H1 (cell line): ENCODE measurements around the gene DPYD. TPM values are rescaled to one million over a fixed set of nuclear protein-coding genes. Genes with fewer than 3 reads are reported as not detected.

Experiments
- CTCF ChIA-PET: fragments of 300-600 bp; sonication (Branson Sonifier 250); formaldehyde crosslinking; loops from one replicate; lab custom pipeline; 2021; ENCODE audit not compliant: partially characterized antibody; lab: Charles Lee
- POLR2A ChIA-PET: fragments of 300-600 bp; sonication (Branson Sonifier 250); formaldehyde crosslinking; loops from one replicate; lab custom pipeline; 2021; ENCODE audit warnings: inconsistent platforms; ENCODE audit not compliant: partially characterized antibody; lab: Charles Lee
- DNase-seq, 2 experiments: peaks; one replicate each; pipeline versions ENCODE4 v3.0.0 to v3.0.0-alpha.2; 2010 to 2022; ENCODE audit warnings: low spot score in 2 of 2, low read depth in 1 of 2, mixed read lengths in 1 of 2
- FAIRE-seq: peaks from 2 replicates; lab custom pipeline; 2011; peaks lifted over from hg19 to GRCh38; lab: Jason Lieb, UNC
- H2AFZ ChIP-seq: 2 replicates; pipeline ENCODE4 v1.8.1; 2012; ENCODE audit warnings: low read length, inconsistent platforms
- H2AK5ac ChIP-seq: 2 replicates; pipeline ENCODE4 v1.6.1; 2013; ENCODE audit warnings: low read depth, low read length
- H2BK120ac ChIP-seq: replicated peaks from 2 replicates; pipeline ENCODE3; 2013; ENCODE audit warnings: low read depth, low read length, inconsistent platforms
- H2BK12ac ChIP-seq: 2 replicates; pipeline ENCODE4 v1.6.1; 2013; ENCODE audit warnings: low read depth, low read length
- H2BK15ac ChIP-seq: 2 replicates; pipeline ENCODE4 v1.6.1; 2013; ENCODE audit warnings: low read length
- H2BK20ac ChIP-seq: 2 replicates; pipeline ENCODE4 v1.6.1; 2013; ENCODE audit warnings: low read length
- H2BK5ac ChIP-seq: 2 replicates; pipeline ENCODE4 v1.6.1; 2013; ENCODE audit warnings: low read depth, low read length
- H3K14ac ChIP-seq: 2 replicates; pipeline ENCODE4 v1.6.1; 2013; ENCODE audit warnings: inconsistent platforms; ENCODE audit not compliant: insufficient read length
- H3K18ac ChIP-seq: 2 replicates; pipeline ENCODE4 v1.6.1; 2013; ENCODE audit warnings: low read length; ENCODE audit errors: extremely low read depth
- H3K23ac ChIP-seq: 2 replicates; pipeline ENCODE4 v1.6.1; 2013; ENCODE audit warnings: inconsistent platforms; ENCODE audit not compliant: insufficient read length
- H3K23me2 ChIP-seq: 2 replicates; pipeline ENCODE4 v1.6.1; 2013; ENCODE audit warnings: low read depth, low read length
- H3K27ac ChIP-seq: 2 replicates; pipeline ENCODE4 v1.6.1; 2011; ENCODE audit warnings: low read depth, low read length, inconsistent platforms
- H3K27me3 ChIP-seq, 4 experiments: replicated peaks in 1 of 4; 1 replicate in 1 of 4; 2 replicates in 3 of 4; pipeline versions ENCODE4 v1.6.1 to v1.8.1; 2011 to 2013; ENCODE audit warnings: low read length in 3 of 4, mild to moderate bottlenecking in 3 of 4, inconsistent platforms in 2 of 4, mixed read lengths in 2 of 4, moderate library complexity in 1 of 4; ENCODE audit not compliant: control insufficient read depth in 3 of 4, insufficient read depth in 3 of 4; ENCODE audit errors: extremely low read depth in 1 of 4
- H3K36me3 ChIP-seq, 4 experiments: 2 replicates each; pipeline versions ENCODE4 v1.6.1 to v1.8.1; 2011 to 2013; ENCODE audit warnings: mild to moderate bottlenecking in 4 of 4, low read length in 3 of 4, moderate library complexity in 2 of 4, control low read depth in 1 of 4, inconsistent platforms in 1 of 4; ENCODE audit not compliant: insufficient read depth in 4 of 4, control insufficient read depth in 2 of 4
- H3K4ac ChIP-seq: replicated peaks from 2 replicates; pipeline ENCODE3; 2013; ENCODE audit warnings: low read length, low read depth, mixed read lengths, inconsistent platforms; ENCODE audit not compliant: insufficient read length
- H3K4me1 ChIP-seq, 4 experiments: replicated peaks in 1 of 4; 1 replicate in 1 of 4; 2 replicates in 3 of 4; pipeline versions ENCODE4 v1.6.1 to v1.8.1; 2011 to 2013; ENCODE audit warnings: low read length in 3 of 4, inconsistent platforms in 2 of 4, mixed read lengths in 1 of 4; ENCODE audit not compliant: insufficient read depth in 4 of 4, control insufficient read depth in 3 of 4
- H3K4me2 ChIP-seq, 2 experiments: 2 replicates each; pipeline versions ENCODE4 v1.6.1 to v1.8.1; 2011 to 2013; ENCODE audit warnings: low read depth in 2 of 2, low read length in 2 of 2, control low read depth in 1 of 2, inconsistent platforms in 1 of 2, mild to moderate bottlenecking in 1 of 2; ENCODE audit not compliant: insufficient read depth in 1 of 2
- H3K4me3 ChIP-seq, 4 experiments: fragments of 200-600, 300-600 bp in 1 of 4; sonication (generic), shearing (Covaris generic), sonication (Bioruptor Twin) in 1 of 4; 2 replicates each; pipeline versions ENCODE4 v1.5.1 to v1.8.1; 2011 to 2016; ENCODE audit warnings: low read length in 4 of 4, low read depth in 3 of 4, control low read depth in 2 of 4, inconsistent platforms in 2 of 4, mild to moderate bottlenecking in 2 of 4, mixed read lengths in 1 of 4, moderate library complexity in 1 of 4; ENCODE audit not compliant: insufficient read depth in 2 of 4; ENCODE audit errors: extremely low read depth in 1 of 4
- H3K56ac ChIP-seq: replicated peaks from 2 replicates; pipeline ENCODE3; 2013; ENCODE audit warnings: low read depth, mild to moderate bottlenecking, mixed read lengths, low read length, inconsistent platforms; ENCODE audit not compliant: insufficient read length
- H3K79me1 ChIP-seq: 2 replicates; pipeline ENCODE4 v1.6.1; 2013; ENCODE audit warnings: low read depth, low read length, control low read depth
- H3K79me2 ChIP-seq, 2 experiments: 2 replicates each; pipeline versions ENCODE4 v1.6.1 to v1.8.1; 2012 to 2013; ENCODE audit warnings: low read length in 2 of 2, mild to moderate bottlenecking in 2 of 2, inconsistent platforms in 1 of 2; ENCODE audit not compliant: insufficient read depth in 2 of 2, control insufficient read depth in 1 of 2
- H3K9ac ChIP-seq, 4 experiments: replicated peaks in 1 of 4; 1 replicate in 1 of 4; 2 replicates in 3 of 4; pipeline versions ENCODE4 v1.6.1 to v1.8.1; 2011 to 2013; ENCODE audit warnings: low read depth in 3 of 4, low read length in 3 of 4, control low read depth in 2 of 4, mild to moderate bottlenecking in 2 of 4, moderate library complexity in 2 of 4, inconsistent platforms in 1 of 4; ENCODE audit errors: extremely low read depth in 1 of 4
- H3K9me3 ChIP-seq, 2 experiments: 2 replicates each; pipeline versions ENCODE4 v1.6.1 to v1.8.1; 2012 to 2013; ENCODE audit warnings: mild to moderate bottlenecking in 2 of 2, moderate library complexity in 2 of 2, control low read depth in 1 of 2, inconsistent platforms in 1 of 2, low read depth in 1 of 2, low read length in 1 of 2, mixed read lengths in 1 of 2; ENCODE audit not compliant: insufficient read depth in 2 of 2
- H4K20me1 ChIP-seq, 2 experiments: replicated peaks in 1 of 2; 2 replicates each; pipeline versions ENCODE3 to v1.8.1; 2011 to 2013; ENCODE audit warnings: inconsistent platforms in 2 of 2, low read length in 2 of 2, mild to moderate bottlenecking in 1 of 2; ENCODE audit not compliant: insufficient read depth in 2 of 2, control insufficient read depth in 1 of 2
- H4K5ac ChIP-seq: 2 replicates; pipeline ENCODE4 v1.6.1; 2013; ENCODE audit warnings: low read length, low read depth, mixed read lengths, inconsistent platforms; ENCODE audit not compliant: insufficient read length
- H4K8ac ChIP-seq: 2 replicates; pipeline ENCODE4 v1.8.0; 2013; ENCODE audit warnings: mild to moderate bottlenecking, moderate library complexity, low read length, inconsistent platforms; ENCODE audit not compliant: insufficient read depth; ENCODE audit errors: extremely low read depth
- H4K91ac ChIP-seq: replicated peaks from 2 replicates; pipeline ENCODE3; 2013; ENCODE audit warnings: low read length, mixed read lengths, inconsistent platforms; ENCODE audit not compliant: insufficient read length
- CBX8 ChIP-seq: fragments of 300-800, 300-1000 bp; sonication (generic); IDR thresholded peaks from 2 replicates; pipeline ENCODE4 v1.7.1; 2016; ENCODE audit warnings: low read depth, low read length, borderline replicate concordance
- CREB1 ChIP-seq: IDR thresholded peaks from 2 replicates; pipeline ENCODE4 v1.6.1; 2012; ENCODE audit warnings: inconsistent platforms
- EZH2 ChIP-seq: fragments of 200-600 bp; sonication (generic); IDR thresholded peaks from 2 replicates; pipeline ENCODE4 v1.7.1; 2012; ENCODE audit warnings: low read depth, mild to moderate bottlenecking, moderate library complexity, low read length, inconsistent platforms; ENCODE audit not compliant: severe bottlenecking
- FOSL1 ChIP-seq: IDR thresholded peaks from 2 replicates; pipeline ENCODE4 v1.6.1; 2011; ENCODE audit warnings: mild to moderate bottlenecking, low read depth, low read length, moderate library complexity; ENCODE audit not compliant: insufficient read depth
- GTF2F1 ChIP-seq: IDR thresholded peaks from 2 replicates; pipeline ENCODE4 v1.6.1; 2012; ENCODE audit warnings: low read depth, low read length, improper control_type of control experiment, borderline replicate concordance
- JUND ChIP-seq: IDR thresholded peaks from 2 replicates; pipeline ENCODE4 v1.6.1; 2011; ENCODE audit warnings: mild to moderate bottlenecking, improper control_type of control experiment, low read length
- SIN3A ChIP-seq, 2 experiments: IDR thresholded peaks in 1 of 2; conservative IDR thresholded peaks in 1 of 2; 2 replicates each; pipeline ENCODE4 v1.6.1; 2011 to 2012; ENCODE audit warnings: low read length in 2 of 2, improper control_type of control experiment in 1 of 2, low read depth in 1 of 2, mild to moderate bottlenecking in 1 of 2
- SUZ12 ChIP-seq: fragments of 200-600 bp; sonication (generic); IDR thresholded peaks from 2 replicates; pipeline ENCODE4 v1.6.1; 2012; ENCODE audit warnings: mild to moderate bottlenecking, inconsistent platforms, low read length, moderate library complexity, mixed read lengths
- TAF7 ChIP-seq: optimal IDR thresholded peaks from 2 replicates; pipeline ENCODE3; 2011; ENCODE audit warnings: low read depth, mild to moderate bottlenecking, inconsistent platforms, low read length, moderate library complexity, borderline replicate concordance
- ZNF274 ChIP-seq: IDR thresholded peaks from 2 replicates; pipeline ENCODE4 v1.7.0; 2012; ENCODE audit warnings: low read length, borderline replicate concordance; ENCODE audit errors: extremely low read depth
- polyA plus RNA-seq, 7 experiments: library from polyadenylated mRNA; depleted of rRNA in 3 of 7; stranded (reverse) in 5 of 7; unstranded in 2 of 7; fragments of >200 nt in 5 of 7; fragments of 200-250 nt in 2 of 7; gene quantifications; 1 replicate in 5 of 7; 2 replicates in 1 of 7; 4 replicates in 1 of 7; pipeline versions ENCODE4 v1.2.1 to v1.2.3, GENCODE V29; 2011 to 2013; ENCODE audit warnings: missing spikeins in 2 of 7, mixed read lengths in 2 of 7
- total RNA-seq: library from RNA; stranded (reverse); fragmentation: NEBNext Ultra II Directional; extraction: Animal tissue kit (Norgen Biotek cat#: 25700); gene quantifications from 2 replicates; pipeline ENCODE4 v1.2.1, GENCODE V29; 2021
- TF ChIP-seq, protein P1 (sequence below): IDR thresholded peaks from 2 replicates; pipeline ENCODE4 v1.6.1; 2012; ENCODE audit warnings: inconsistent platforms

Gene DPYD
- total and polyA plus RNA-seq, 2 of the 8 experiments (the other 6 are each of a cell fraction or from before 2014, with no cell fraction given) = 0.29 to 0.73 TPM

- no peak overlapping the region for H3K4ac ChIP-seq
- H4K5ac ChIP-seq = no peak overlapping the region
- CTCF ChIA-PET = interaction anchor here (1.0 kb wide), 1 partner anchor 104 kb away, joined by 3 read pairs; no protein-coding TSS in a partner anchor
- H3K4me1 ChIP-seq = no peaks in the 10 kb centered on the region
- H2BK120ac ChIP-seq = no peak overlapping the region
- no peaks in the 10 kb centered on the region for H3K36me3 ChIP-seq
- H4K8ac ChIP-seq = no peak overlapping the region
- H3K23ac ChIP-seq = no peak overlapping the region
- FAIRE-seq (no peak), DNase-seq (no peak)
- no peak overlapping the region for H2AK5ac ChIP-seq
- no peak overlapping the region for H3K14ac ChIP-seq
- no peak overlapping the region for H3K27ac ChIP-seq
- H2AFZ ChIP-seq = no peak overlapping the region
- no peak overlapping the region for H3K9ac ChIP-seq
- no peak overlapping the region for H2BK15ac ChIP-seq
- no peaks in the 10 kb centered on the region for H4K20me1 ChIP-seq
- no peak overlapping the region for H2BK20ac ChIP-seq
- H3K79me1 ChIP-seq = no peaks in the 10 kb centered on the region
- no peak overlapping the region for H3K4me3 ChIP-seq
- no peaks in the 10 kb centered on the region for H3K23me2 ChIP-seq
- H3K4me2 ChIP-seq = no peak overlapping the region
- no peak overlapping the region for H3K56ac ChIP-seq
- no peaks in the 10 kb centered on the region for H3K79me2 ChIP-seq
- H3K18ac ChIP-seq = no peak overlapping the region
- H2BK5ac ChIP-seq = no peak overlapping the region
- no peak overlapping the region for H2BK12ac ChIP-seq
- no peaks in the 10 kb centered on the region for H3K9me3 ChIP-seq
- POLR2A ChIA-PET = no interaction called here
- no peaks in the 10 kb centered on the region for H3K27me3 ChIP-seq
- H4K91ac ChIP-seq = no peak overlapping the region
- no peak for TF ChIP-seq FOSL1
- TF ChIP-seq ZNF274 = no peak
- no peak for TF ChIP-seq SIN3A (conservative IDR thresholded peaks at IDR 0.05 in 1 of 2, IDR thresholded peaks at IDR 0.05 in 1 of 2; ENCODE audit: low read depth in 1 of 2, low read length in 2 of 2)
- no peak for TF ChIP-seq CBX8
- no peak for TF ChIP-seq JUND
- TF ChIP-seq GTF2F1 = no peak
- no peak for TF ChIP-seq SUZ12
- TF ChIP-seq TAF7 = no peak
- no peak for TF ChIP-seq EZH2
- TF ChIP-seq, protein P1, sequence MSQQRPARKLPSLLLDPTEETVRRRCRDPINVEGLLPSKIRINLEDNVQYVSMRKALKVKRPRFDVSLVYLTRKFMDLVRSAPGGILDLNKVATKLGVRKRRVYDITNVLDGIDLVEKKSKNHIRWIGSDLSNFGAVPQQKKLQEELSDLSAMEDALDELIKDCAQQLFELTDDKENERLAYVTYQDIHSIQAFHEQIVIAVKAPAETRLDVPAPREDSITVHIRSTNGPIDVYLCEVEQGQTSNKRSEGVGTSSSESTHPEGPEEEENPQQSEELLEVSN = no peak
- TF ChIP-seq CREB1 = no peak
Measured at GRCh38 chr1:97151651-97152050, 769.2 kb downstream of the DPYD start.
